DND-41 (cell line): ENCODE data around the gene MADCAM1.

ENCODE experiments used
- ATAC-seq: fragments of 200-7000 bp; cut with Tn5 transposase; 3 replicates; pipeline ENCODE4 v1.9.1; 2021; ENCODE audit warnings: low read depth; ENCODE audit not compliant: insufficient read depth
- DNase-seq: peaks from one replicate; pipeline ENCODE4 v3.0.0-alpha.2; 2020
- H2AFZ ChIP-seq: 2 replicates; pipeline ENCODE4 v1.6.0; 2012; ENCODE audit warnings: low read depth, low read length
- H3K27ac ChIP-seq: 2 replicates; pipeline ENCODE4 v1.5.1; 2012; ENCODE audit warnings: low read length, inconsistent platforms
- H3K27me3 ChIP-seq: fragments of 200-600 bp; sonication (generic); 2 replicates; pipeline ENCODE4 v1.6.0; 2012; ENCODE audit warnings: low read length, mild to moderate bottlenecking, inconsistent platforms; ENCODE audit not compliant: insufficient read depth, poor library complexity
- H3K36me3 ChIP-seq: 2 replicates; pipeline ENCODE4 v1.5.1; 2012; ENCODE audit warnings: low read length, inconsistent platforms; ENCODE audit not compliant: insufficient read depth
- H3K4me1 ChIP-seq: 2 replicates; pipeline ENCODE4 v1.5.1; 2012; ENCODE audit warnings: mild to moderate bottlenecking, low read length; ENCODE audit not compliant: insufficient read depth
- H3K4me2 ChIP-seq: 2 replicates; pipeline ENCODE4 v1.6.0; 2012; ENCODE audit warnings: mild to moderate bottlenecking, moderate library complexity, low read length, inconsistent platforms; ENCODE audit not compliant: insufficient read depth
- H3K4me3 ChIP-seq, 2 experiments: fragments of 200-600 bp in 1 of 2; shearing (Covaris generic) in 1 of 2; 2 replicates each; pipeline ENCODE4 v1.5.1; 2012 to 2016; ENCODE audit warnings: inconsistent platforms in 2 of 2, low read length in 2 of 2, mild to moderate bottlenecking in 2 of 2, low read depth in 1 of 2, moderate library complexity in 1 of 2
- H3K79me2 ChIP-seq: 2 replicates; pipeline ENCODE4 v1.6.0; 2012; ENCODE audit warnings: low read length, inconsistent platforms; ENCODE audit not compliant: insufficient read depth
- H3K9ac ChIP-seq: 2 replicates; pipeline ENCODE4 v1.6.0; 2012; ENCODE audit warnings: low read depth, mild to moderate bottlenecking, inconsistent platforms, low read length, moderate library complexity
- H3K9me3 ChIP-seq: 2 replicates; pipeline ENCODE4 v1.5.1; 2012; ENCODE audit warnings: low read length, moderate library complexity, mild to moderate bottlenecking, inconsistent platforms; ENCODE audit not compliant: insufficient read depth, severe bottlenecking
- H4K20me1 ChIP-seq: 2 replicates; pipeline ENCODE4 v1.6.0; 2012; ENCODE audit warnings: low read length; ENCODE audit not compliant: insufficient read depth
- EZH2 ChIP-seq: IDR thresholded peaks from 3 replicates; pipeline ENCODE4 v1.6.1; 2012; ENCODE audit warnings: borderline replicate concordance, low read depth, mild to moderate bottlenecking, moderate library complexity, low read length, inconsistent platforms; ENCODE audit not compliant: severe bottlenecking
- TF ChIP-seq, protein P1 (sequence below): IDR thresholded peaks from 2 replicates; pipeline ENCODE4 v1.5.1; 2012; ENCODE audit warnings: borderline replicate concordance, low read length, moderate library complexity, mild to moderate bottlenecking; ENCODE audit not compliant: poor library complexity, severe bottlenecking; ENCODE audit errors: extremely low read depth

The MADCAM1 gene

DNA sequence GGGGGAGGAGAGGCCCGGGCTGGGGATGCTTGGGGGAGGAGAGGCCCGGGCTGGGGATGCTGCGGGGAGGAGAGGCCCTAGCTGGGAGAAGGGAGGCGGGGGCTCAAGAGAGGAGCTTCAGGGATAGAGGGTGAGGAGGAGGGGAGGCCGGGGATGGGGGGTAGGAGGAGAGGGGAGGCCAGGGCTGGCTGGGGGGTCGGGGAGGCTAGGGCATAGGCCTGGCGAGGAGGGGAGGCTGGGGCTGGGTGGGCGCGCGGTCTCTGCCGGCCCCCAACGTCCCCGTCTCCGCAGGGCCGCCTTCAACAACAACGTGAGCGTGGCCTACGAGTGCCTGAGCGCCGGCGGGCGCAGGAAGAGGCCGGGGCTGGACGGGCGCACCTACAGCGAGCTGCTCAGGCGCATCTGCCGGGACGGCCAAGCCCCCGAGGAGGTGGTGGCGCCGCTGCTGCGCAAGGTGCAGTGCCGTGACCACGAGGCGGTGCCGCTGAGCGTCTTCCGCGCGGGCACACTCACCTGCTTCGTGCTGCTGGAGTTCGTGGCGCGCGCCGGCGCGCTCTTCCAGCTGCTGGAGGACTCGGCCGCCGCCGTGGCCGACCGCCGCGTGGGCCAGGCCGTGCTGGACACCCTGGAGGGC, 22.4 kb downstream of the MADCAM1 start:
- H3K79me2 ChIP-seq: no peaks in the 10 kb centered on the region
- no peak for ATAC-seq
- no peaks in the 10 kb centered on the region for H3K4me1 ChIP-seq
- peaks cover 8% of the 10 kb centered on the region for H3K36me3 ChIP-seq
- no peaks in the 10 kb centered on the region for H3K9me3 ChIP-seq
- H2AFZ ChIP-seq: no peak overlapping the region
- no peak overlapping the region for H3K4me2 ChIP-seq
- no peaks in the 10 kb centered on the region for H3K27me3 ChIP-seq
- TF ChIP-seq EZH2: no peak
- TF ChIP-seq, protein P1, sequence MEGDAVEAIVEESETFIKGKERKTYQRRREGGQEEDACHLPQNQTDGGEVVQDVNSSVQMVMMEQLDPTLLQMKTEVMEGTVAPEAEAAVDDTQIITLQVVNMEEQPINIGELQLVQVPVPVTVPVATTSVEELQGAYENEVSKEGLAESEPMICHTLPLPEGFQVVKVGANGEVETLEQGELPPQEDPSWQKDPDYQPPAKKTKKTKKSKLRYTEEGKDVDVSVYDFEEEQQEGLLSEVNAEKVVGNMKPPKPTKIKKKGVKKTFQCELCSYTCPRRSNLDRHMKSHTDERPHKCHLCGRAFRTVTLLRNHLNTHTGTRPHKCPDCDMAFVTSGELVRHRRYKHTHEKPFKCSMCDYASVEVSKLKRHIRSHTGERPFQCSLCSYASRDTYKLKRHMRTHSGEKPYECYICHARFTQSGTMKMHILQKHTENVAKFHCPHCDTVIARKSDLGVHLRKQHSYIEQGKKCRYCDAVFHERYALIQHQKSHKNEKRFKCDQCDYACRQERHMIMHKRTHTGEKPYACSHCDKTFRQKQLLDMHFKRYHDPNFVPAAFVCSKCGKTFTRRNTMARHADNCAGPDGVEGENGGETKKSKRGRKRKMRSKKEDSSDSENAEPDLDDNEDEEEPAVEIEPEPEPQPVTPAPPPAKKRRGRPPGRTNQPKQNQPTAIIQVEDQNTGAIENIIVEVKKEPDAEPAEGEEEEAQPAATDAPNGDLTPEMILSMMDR: no peak
- peaks cover 13% of the 10 kb centered on the region for H4K20me1 ChIP-seq
- no peak overlapping the region for H3K27ac ChIP-seq
- H3K9ac ChIP-seq: no peak overlapping the region
- H3K4me3 ChIP-seq: no peak overlapping the region
- no peak for DNase-seq

DNA sequence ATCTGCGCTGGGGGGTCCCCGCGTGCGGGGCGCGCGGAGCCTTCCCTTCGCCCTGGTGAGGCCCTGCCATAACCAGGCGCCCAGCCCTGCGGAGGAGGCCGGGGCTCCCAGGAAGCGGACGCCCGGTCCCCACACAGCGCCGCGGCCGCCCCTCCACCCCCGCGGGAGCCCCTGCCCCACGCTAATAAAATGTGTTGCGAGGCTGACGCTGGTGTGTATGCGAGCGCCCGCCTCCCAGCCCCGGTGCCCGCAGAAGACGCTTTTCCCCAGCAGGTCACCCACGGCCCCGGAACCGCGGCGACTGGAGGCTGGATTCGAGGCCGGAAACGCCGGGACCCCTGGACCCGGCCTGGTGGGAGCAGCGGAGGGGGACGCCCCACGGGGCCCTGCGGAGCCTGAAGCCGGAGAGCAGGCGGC, 23.2 kb downstream of the MADCAM1 start:
- H2AFZ ChIP-seq: no peak overlapping the region
- TF ChIP-seq, protein P1: no peak
- TF ChIP-seq EZH2: no peak
- no peak overlapping the region for H3K4me3 ChIP-seq
- no peak overlapping the region for H3K4me2 ChIP-seq
- DNase-seq (no peak), ATAC-seq (no peak)
- H3K9me3 ChIP-seq: no peaks in the 10 kb centered on the region
- H3K36me3 ChIP-seq: peaks cover under 1% of the 10 kb centered on the region; the same call in 1 of the 2 replicates
- H3K79me2 ChIP-seq: no peaks in the 10 kb centered on the region
- H4K20me1 ChIP-seq: peaks cover 5% of the 10 kb centered on the region
- H3K9ac ChIP-seq: no peak overlapping the region
- no peak overlapping the region for H3K27ac ChIP-seq
- no peaks in the 10 kb centered on the region for H3K4me1 ChIP-seq
- H3K27me3 ChIP-seq: no peaks in the 10 kb centered on the region

DNA sequence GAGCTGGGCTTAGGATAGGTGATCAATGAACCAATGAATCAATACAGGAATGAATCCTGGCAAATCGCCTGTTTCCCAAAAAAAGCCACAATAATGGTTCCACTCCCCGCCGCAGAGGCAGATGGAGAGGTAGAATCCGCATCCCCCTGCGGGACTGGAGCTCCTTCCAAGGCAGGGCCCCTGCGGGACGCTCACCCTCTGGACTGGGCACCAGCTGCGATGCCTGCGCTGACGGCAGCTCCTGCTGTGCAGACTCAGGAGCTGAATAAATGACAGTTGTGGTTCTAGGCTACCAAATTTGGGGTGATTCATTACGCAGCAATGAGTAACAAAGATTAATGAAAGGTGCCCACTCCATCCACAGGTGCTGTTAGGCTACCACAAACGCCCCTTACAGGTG, 26.4 kb downstream of the MADCAM1 start:
- H3K4me3 ChIP-seq: no peak overlapping the region
- H3K9ac ChIP-seq: no peak overlapping the region
- no peaks in the 10 kb centered on the region for H3K27me3 ChIP-seq
- H3K36me3 ChIP-seq: no peaks in the 10 kb centered on the region; the same call in 1 of the 2 replicates
- no peak overlapping the region for H2AFZ ChIP-seq
- H3K9me3 ChIP-seq: no peaks in the 10 kb centered on the region
- H4K20me1 ChIP-seq: no peaks in the 10 kb centered on the region
- H3K27ac ChIP-seq: no peak overlapping the region
- H3K4me1 ChIP-seq: no peaks in the 10 kb centered on the region
- no peak for TF ChIP-seq EZH2
- TF ChIP-seq, protein P1: no peak
- no peak for ATAC-seq
- no peak overlapping the region for H3K4me2 ChIP-seq
- H3K79me2 ChIP-seq: no peaks in the 10 kb centered on the region
- DNase-seq: no peak
